ENCODE data around the gene SP100. TPM values are rescaled to one million over a fixed set of nuclear protein-coding genes. Genes with fewer than 3 reads are reported as not detected.

SP100 gene
- total and polyA plus RNA-seq, 2 of the 13 experiments (the other 11 are each of a cell fraction or from before 2014, with no cell fraction given), result 12.6 to 16.5 TPM

- Histone ChIP-seq H4K20me1 (ENCODE audit: insufficient read depth, low read length) (no peaks in the 10 kb centered on the region), H3K36me3 (replicated peaks in 1 of 2; ENCODE audit: control insufficient read depth in 1 of 2, insufficient read depth in 2 of 2, low read length in 2 of 2) (0 out of 5 replicates have a peak, but pooled peaks cover 0 to 4% of the 10 kb centered on the region in 2 experiments), H3K27me3 (ENCODE audit: control insufficient read depth in 1 of 2, insufficient read depth in 2 of 2, low read length in 2 of 2) (no peaks in the 10 kb centered on the region), H3K79me2 (ENCODE audit: insufficient read depth, low read length) (no peaks in the 10 kb centered on the region), H2AFZ (ENCODE audit: low read length) (no peak overlapping the region), H3K4me3 (replicated peaks in 1 of 3; ENCODE audit: insufficient read depth in 1 of 3, low read depth in 2 of 3, low read length in 3 of 3) (no peak overlapping the region), H3K9ac (ENCODE audit: insufficient read depth, low read depth, low read length) (no peak overlapping the region), H3K4me1 (ENCODE audit: insufficient read depth, low read length) (no peaks in the 10 kb centered on the region), H3K4me2 (ENCODE audit: low read depth, low read length) (no peak overlapping the region), H3K27ac (ENCODE audit: extremely low read length, insufficient read depth, low read length) (no peak overlapping the region), H3K9me3 (ENCODE audit: low read length) (no peaks in the 10 kb centered on the region)
- WGBS (ENCODE audit: low lambda C conversion rate), result 97% methylated on average over 2 of the region's 2 CpGs
- in situ Hi-C loops (cut with HindIII; ENCODE audit: extremely low pct_ligation_motif_present, low pct_unique_long_range_greater_than_20kb), result no loop called here
- ChIA-PET POLR2A (interaction anchor here (1.0 kb wide), 1 partner anchor 128 kb away, joined by 4 read pairs; the partner anchor contains the start of gene SP140L), CTCF (ENCODE audit: low intra/inter-chr PET ratio, low total read pairs) (no interaction called here)
- intact Hi-C loops (cut with micrococcal nuclease; ENCODE audit: unreplicated experiment), result no loop called here
- no peak for ATAC-seq
- no peak for TF ChIP-seq ZNF446 (CRISPR knock-in tag; IDR thresholded peaks at IDR 0.05)
- TF ChIP-seq ZBTB7A (CRISPR knock-in tag; IDR thresholded peaks at IDR 0.05), result no peak
- no peak for TF ChIP-seq ZNF766 (CRISPR knock-in tag; IDR thresholded peaks at IDR 0.05; ENCODE audit: borderline replicate concordance)
- no peak for TF ChIP-seq ZNF281 (CRISPR knock-in tag; IDR thresholded peaks at IDR 0.05; ENCODE audit: borderline replicate concordance)
- TF ChIP-seq ATF3 (CRISPR knock-in tag; IDR thresholded peaks at IDR 0.05), result no peak
- no peak for TF ChIP-seq ZNF780A (CRISPR knock-in tag; IDR thresholded peaks at IDR 0.05)
- no peak for TF ChIP-seq GMEB2 (CRISPR knock-in tag; IDR thresholded peaks at IDR 0.05; ENCODE audit: low read depth)
- no peak for TF ChIP-seq ZNF704 (CRISPR knock-in tag; IDR thresholded peaks at IDR 0.05; ENCODE audit: borderline replicate concordance)
- no peak for TF ChIP-seq GTF3A (CRISPR knock-in tag; conservative IDR thresholded peaks at IDR 0.05)
- no peak for TF ChIP-seq ZNF362 (CRISPR knock-in tag; IDR thresholded peaks at IDR 0.05; ENCODE audit: borderline replicate concordance)
- no peak for TF ChIP-seq ETS1 (CRISPR knock-in tag; IDR thresholded peaks at IDR 0.05)
- TF ChIP-seq NR2F1 (CRISPR knock-in tag; IDR thresholded peaks at IDR 0.05), result no peak
- no peak for TF ChIP-seq ZKSCAN1 (IDR thresholded peaks at IDR 0.05; ENCODE audit: low read length)
- BruUV-seq (replicated peaks), result no TSS peak
- DNase-seq (ENCODE audit: low spot score), result no peak
- FAIRE-seq, result no peak
Measured at GRCh38 chr2:230455005-230455684, 39.1 kb downstream of the SP100 start.

All from HepG2 (cell line).